ENCODE results near the gene PIEZO2.
A peak's percentile ranks its signal among the peaks of the same experiment; 100 is the strongest.

PIEZO2 gene

DNA sequence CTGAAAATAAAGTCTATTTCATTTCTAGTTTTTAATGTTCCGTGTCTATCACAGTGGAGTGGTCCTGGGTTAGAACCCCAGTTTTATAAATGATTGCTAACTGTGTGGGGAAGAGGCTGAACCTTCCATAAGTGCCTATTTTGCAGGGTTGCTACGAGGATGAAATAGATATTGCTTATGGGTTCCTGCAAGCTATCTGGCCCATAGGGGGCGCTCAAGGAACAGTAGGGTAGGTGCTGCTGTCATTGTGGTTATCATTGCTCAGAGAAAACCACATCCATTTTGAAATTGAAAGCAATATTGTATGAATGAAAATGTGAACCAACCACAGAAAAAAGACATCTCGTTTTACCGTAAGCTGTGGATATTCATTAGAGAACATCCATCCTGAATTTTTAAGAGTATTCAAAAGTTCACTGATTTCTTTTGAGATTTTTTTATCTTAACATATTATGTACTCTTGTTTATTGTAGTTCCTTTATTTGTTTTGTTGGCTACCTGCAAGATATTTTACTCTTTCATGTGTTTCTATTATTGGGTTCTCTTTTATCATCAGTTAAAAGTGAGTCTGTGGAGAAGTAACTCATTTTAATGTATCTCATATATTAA is 362.0 kb downstream of the PIEZO2 start:
- no peak overlapping the region for H3K4me3 ChIP-seq (ENCODE audit: insufficient read depth in 1 of 2, low read depth in 1 of 2, low read length in 2 of 2)

DNA sequence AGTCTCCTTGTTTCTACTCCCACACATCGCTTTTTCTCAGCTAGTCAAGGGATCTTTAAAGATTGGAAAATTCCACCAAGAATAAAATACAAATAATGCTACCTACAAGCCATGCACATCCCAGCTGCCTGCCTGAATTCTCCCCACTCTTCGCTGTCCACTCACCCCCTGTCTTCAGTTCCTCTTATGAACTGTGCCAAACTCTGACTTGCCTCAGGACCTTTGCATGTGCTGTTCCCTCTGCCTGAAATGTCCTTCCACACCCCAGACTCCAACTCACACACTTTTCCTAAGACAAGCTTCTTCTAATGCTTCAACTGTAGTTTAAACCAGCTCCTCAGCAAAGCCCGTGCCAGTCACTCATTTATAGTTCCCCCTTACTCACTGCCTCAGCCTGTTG is 363.6 kb downstream of the PIEZO2 start:
- no peak overlapping the region for H3K18ac ChIP-seq (ENCODE audit: low read depth in 1 of 2, low read length in 2 of 2)
- H3K27ac ChIP-seq (ENCODE audit: low read length, poor library complexity, severe bottlenecking): no peak overlapping the region
- no peak overlapping the region for H2BK120ac ChIP-seq (ENCODE audit: low read depth, low read length)
- no peak overlapping the region for H3K14ac ChIP-seq (ENCODE audit: low read length in 2 of 2)
- no peak overlapping the region for H2BK12ac ChIP-seq (ENCODE audit: low read length in 2 of 2)
- H2AFZ ChIP-seq (ENCODE audit: low read depth, low read length): no peak overlapping the region
- no peak overlapping the region for H2AK5ac ChIP-seq (ENCODE audit: low read length, severe bottlenecking)
- H2BK15ac ChIP-seq (ENCODE audit: low read depth, poor library complexity, severe bottlenecking): no peak overlapping the region
- H4K8ac ChIP-seq (ENCODE audit: low read length): no peak overlapping the region
- WGBS: 67% methylated on average over 3 of the region's 3 CpGs
- H3K4me2 ChIP-seq (ENCODE audit: low read length, poor library complexity, severe bottlenecking): no peak overlapping the region
- H4K91ac ChIP-seq (ENCODE audit: low read length): no peak overlapping the region
- H3K27me3 ChIP-seq (ENCODE audit: control insufficient read depth in 1 of 2, insufficient read depth in 1 of 2, low read length in 2 of 2): peaks cover 0 to 5% of the 10 kb centered on the region in 2 experiments
- no peaks in the 10 kb centered on the region for H3K9me3 ChIP-seq (ENCODE audit: control insufficient read depth, low read length)
- no peaks in the 10 kb centered on the region for H3K4me1 ChIP-seq (ENCODE audit: control insufficient read depth, insufficient read depth, low read depth, low read length)
- H3K4ac ChIP-seq (ENCODE audit: low read depth in 1 of 2, low read length in 2 of 2): no peak overlapping the region
- no peak overlapping the region for H3K23ac ChIP-seq (ENCODE audit: low read length in 2 of 2)
- no peak overlapping the region for H2BK5ac ChIP-seq (ENCODE audit: low read depth, low read length, poor library complexity, severe bottlenecking)
- no peak overlapping the region for H3K4me3 ChIP-seq (ENCODE audit: insufficient read depth in 1 of 2, low read depth in 1 of 2, low read length in 2 of 2)
- H3K9ac ChIP-seq (ENCODE audit: low read length): no peak overlapping the region
- H3K36me3 ChIP-seq (ENCODE audit: control insufficient read depth in 1 of 2, insufficient read depth in 2 of 2, low read depth in 1 of 2, low read length in 2 of 2): no peaks in the 10 kb centered on the region
- H3K79me1 ChIP-seq (replicated peaks; ENCODE audit: low read length, poor library complexity, severe bottlenecking): no peaks in the 10 kb centered on the region
- DNase-seq: no peak

More for the DNA sequence above, 362.0 kb downstream of the PIEZO2 start:
- 10% methylated on average over 3 of the region's 5 CpGs for WGBS
- Histone ChIP-seq H3K79me1 (replicated peaks; ENCODE audit: low read length, poor library complexity, severe bottlenecking) (no peaks in the 10 kb centered on the region), H2BK15ac (ENCODE audit: low read depth, poor library complexity, severe bottlenecking) (no peak overlapping the region), H3K18ac (ENCODE audit: low read depth in 1 of 2, low read length in 2 of 2) (no peak overlapping the region), H3K9me3 (ENCODE audit: control insufficient read depth, low read length) (no peaks in the 10 kb centered on the region), H2BK120ac (ENCODE audit: low read depth, low read length) (no peak overlapping the region), H3K9ac (ENCODE audit: low read length) (no peak overlapping the region), H3K23ac (ENCODE audit: low read length in 2 of 2) (no peak overlapping the region), H3K4ac (ENCODE audit: low read depth in 1 of 2, low read length in 2 of 2) (no peak overlapping the region), H3K4me2 (ENCODE audit: low read length, poor library complexity, severe bottlenecking) (no peak overlapping the region), H4K8ac (ENCODE audit: low read length) (no peak overlapping the region), H3K36me3 (ENCODE audit: control insufficient read depth in 1 of 2, insufficient read depth in 2 of 2, low read depth in 1 of 2, low read length in 2 of 2) (no peaks in the 10 kb centered on the region), H3K27me3 (ENCODE audit: control insufficient read depth in 1 of 2, insufficient read depth in 1 of 2, low read length in 2 of 2) (peaks cover 0 to 11% of the 10 kb centered on the region in 2 experiments), H3K4me1 (ENCODE audit: control insufficient read depth, insufficient read depth, low read depth, low read length) (no peaks in the 10 kb centered on the region), H2AFZ (ENCODE audit: low read depth, low read length) (no peak overlapping the region), H2BK5ac (ENCODE audit: low read depth, low read length, poor library complexity, severe bottlenecking) (no peak overlapping the region), H2AK5ac (ENCODE audit: low read length, severe bottlenecking) (no peak overlapping the region), H3K14ac (ENCODE audit: low read length in 2 of 2) (no peak overlapping the region), H3K27ac (ENCODE audit: low read length, poor library complexity, severe bottlenecking) (no peak overlapping the region), H4K91ac (ENCODE audit: low read length) (no peak overlapping the region), H2BK12ac (ENCODE audit: low read length in 2 of 2) (no peak overlapping the region)
- DNase-seq: peak; percentile 84

DNA sequence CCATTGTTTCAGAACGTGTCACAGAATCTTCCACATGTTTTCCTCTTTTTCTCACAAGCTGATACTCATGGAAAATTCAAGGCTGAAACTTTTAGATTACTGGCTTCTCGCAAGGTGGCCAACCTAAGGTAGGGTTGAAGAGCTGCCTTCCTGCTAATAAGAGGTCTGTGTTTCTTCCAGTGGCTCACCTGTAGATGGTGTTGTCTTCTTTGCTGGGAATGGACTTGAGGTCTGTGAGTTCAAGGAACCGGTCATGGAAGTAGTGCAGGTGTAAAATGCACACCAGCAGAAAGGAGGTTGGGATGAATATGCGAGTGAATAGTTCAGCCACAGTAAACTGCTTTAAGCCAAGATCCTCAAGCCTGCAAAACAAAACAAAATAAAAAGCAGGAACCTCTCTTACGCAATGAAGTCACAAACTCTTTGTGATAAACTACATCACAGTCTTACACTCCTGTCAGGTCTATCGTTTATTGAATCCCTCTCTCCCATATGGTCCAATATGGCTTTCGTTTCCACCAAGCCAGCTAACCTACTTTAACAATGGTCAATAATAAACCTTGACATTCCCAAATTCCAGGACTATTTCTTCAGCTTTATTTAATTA is 364.7 kb downstream of the PIEZO2 start:
- Histone ChIP-seq H3K4me3 (ENCODE audit: insufficient read depth in 1 of 2, low read depth in 1 of 2, low read length in 2 of 2) (no peak overlapping the region), H2AK5ac (ENCODE audit: low read length, severe bottlenecking) (no peak overlapping the region), H3K9me3 (ENCODE audit: control insufficient read depth, low read length) (no peaks in the 10 kb centered on the region), H3K9ac (ENCODE audit: low read length) (no peak overlapping the region), H3K27me3 (ENCODE audit: control insufficient read depth in 1 of 2, insufficient read depth in 1 of 2, low read length in 2 of 2) (peaks cover 0 to 5% of the 10 kb centered on the region in 2 experiments), H3K36me3 (ENCODE audit: control insufficient read depth in 1 of 2, insufficient read depth in 2 of 2, low read depth in 1 of 2, low read length in 2 of 2) (no peaks in the 10 kb centered on the region), H3K14ac (ENCODE audit: low read length in 2 of 2) (no peak overlapping the region), H3K4ac (ENCODE audit: low read depth in 1 of 2, low read length in 2 of 2) (no peak overlapping the region), H3K4me1 (ENCODE audit: control insufficient read depth, insufficient read depth, low read depth, low read length) (no peaks in the 10 kb centered on the region), H2AFZ (ENCODE audit: low read depth, low read length) (no peak overlapping the region), H3K79me1 (replicated peaks; ENCODE audit: low read length, poor library complexity, severe bottlenecking) (no peaks in the 10 kb centered on the region), H2BK15ac (ENCODE audit: low read depth, poor library complexity, severe bottlenecking) (no peak overlapping the region), H4K91ac (ENCODE audit: low read length) (no peak overlapping the region), H2BK120ac (ENCODE audit: low read depth, low read length) (no peak overlapping the region), H3K4me2 (ENCODE audit: low read length, poor library complexity, severe bottlenecking) (no peak overlapping the region), H4K8ac (ENCODE audit: low read length) (no peak overlapping the region), H2BK5ac (ENCODE audit: low read depth, low read length, poor library complexity, severe bottlenecking) (no peak overlapping the region), H3K18ac (ENCODE audit: low read depth in 1 of 2, low read length in 2 of 2) (no peak overlapping the region), H3K23ac (ENCODE audit: low read length in 2 of 2) (no peak overlapping the region), H2BK12ac (ENCODE audit: low read length in 2 of 2) (no peak overlapping the region), H3K27ac (ENCODE audit: low read length, poor library complexity, severe bottlenecking) (no peak overlapping the region)
- DNase-seq: no peak
- WGBS: 94% methylated on average over 7 of the region's 7 CpGs

DNA sequence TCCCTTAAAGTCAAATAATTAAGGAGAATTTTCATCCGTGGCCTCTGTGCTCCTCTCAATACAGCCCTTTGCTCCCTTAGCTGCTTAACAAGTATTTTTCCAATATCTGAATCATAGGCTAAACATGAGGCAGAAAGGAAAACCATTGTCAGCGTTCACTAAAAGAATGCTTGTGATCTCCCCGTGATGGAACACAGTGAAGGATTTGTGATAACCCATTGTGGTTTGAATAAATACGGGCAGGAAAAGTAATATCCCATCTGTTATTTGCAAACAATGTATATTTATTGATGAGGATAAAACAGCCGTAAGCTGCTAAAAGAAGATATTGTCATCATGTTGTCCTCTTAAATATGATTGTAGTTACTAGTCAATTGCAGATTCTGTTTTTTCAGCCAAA is 365.4 kb downstream of the PIEZO2 start:
- Histone ChIP-seq H3K9ac (ENCODE audit: low read length) (no peak overlapping the region), H3K4me2 (ENCODE audit: low read length, poor library complexity, severe bottlenecking) (no peak overlapping the region), H3K9me3 (ENCODE audit: control insufficient read depth, low read length) (no peaks in the 10 kb centered on the region), H3K4ac (ENCODE audit: low read depth in 1 of 2, low read length in 2 of 2) (no peak overlapping the region), H2BK12ac (ENCODE audit: low read length in 2 of 2) (no peak overlapping the region), H3K18ac (ENCODE audit: low read depth in 1 of 2, low read length in 2 of 2) (no peak overlapping the region), H2AK5ac (ENCODE audit: low read length, severe bottlenecking) (no peak overlapping the region), H2BK5ac (ENCODE audit: low read depth, low read length, poor library complexity, severe bottlenecking) (no peak overlapping the region), H3K4me1 (ENCODE audit: control insufficient read depth, insufficient read depth, low read depth, low read length) (no peaks in the 10 kb centered on the region), H3K27me3 (ENCODE audit: control insufficient read depth in 1 of 2, insufficient read depth in 1 of 2, low read length in 2 of 2) (peaks cover 0 to 5% of the 10 kb centered on the region in 2 experiments), H3K4me3 (ENCODE audit: insufficient read depth in 1 of 2, low read depth in 1 of 2, low read length in 2 of 2) (no peak overlapping the region), H2AFZ (ENCODE audit: low read depth, low read length) (no peak overlapping the region), H4K91ac (ENCODE audit: low read length) (no peak overlapping the region), H3K27ac (ENCODE audit: low read length, poor library complexity, severe bottlenecking) (no peak overlapping the region), H3K79me1 (replicated peaks; ENCODE audit: low read length, poor library complexity, severe bottlenecking) (no peaks in the 10 kb centered on the region), H3K14ac (ENCODE audit: low read length in 2 of 2) (no peak overlapping the region), H3K23ac (ENCODE audit: low read length in 2 of 2) (no peak overlapping the region), H2BK15ac (ENCODE audit: low read depth, poor library complexity, severe bottlenecking) (no peak overlapping the region), H2BK120ac (ENCODE audit: low read depth, low read length) (no peak overlapping the region), H4K8ac (ENCODE audit: low read length) (no peak overlapping the region), H3K36me3 (ENCODE audit: control insufficient read depth in 1 of 2, insufficient read depth in 2 of 2, low read depth in 1 of 2, low read length in 2 of 2) (no peaks in the 10 kb centered on the region)
- 95% methylated on average over 4 of the region's 5 CpGs for WGBS
- no peak for DNase-seq

All from mesenchymal stem cell (in vitro differentiated cells and primary cell).